Fibroblast of lung (primary cell): ENCODE data around the gene ARHGEF4. TPM values are rescaled to one million over a fixed set of nuclear protein-coding genes. Genes with fewer than 3 reads are reported as not detected.

ENCODE experiments used
- DNase-seq, 2 donors: peaks; one replicate each; pipeline versions ENCODE4 v3.0.0 to v3.0.0-alpha.2; 2010; ENCODE audit warnings: low read depth in 2 of 2
- H2AFZ ChIP-seq: 2 replicates; pipeline ENCODE4 v1.5.1; 2012; ENCODE audit warnings: low read length, control low read depth, inconsistent platforms
- H3K27ac ChIP-seq: 2 replicates; pipeline ENCODE4 v1.5.1; 2011; ENCODE audit warnings: low read length, control low read depth; ENCODE audit not compliant: insufficient read depth
- H3K27me3 ChIP-seq: 2 replicates; pipeline ENCODE4 v1.5.1; 2011; ENCODE audit warnings: mild to moderate bottlenecking, low read length; ENCODE audit not compliant: control insufficient read depth, insufficient read depth
- H3K36me3 ChIP-seq: 2 replicates; pipeline ENCODE4 v1.5.1; 2011; ENCODE audit warnings: low read length; ENCODE audit not compliant: control insufficient read depth, insufficient read depth
- H3K4me1 ChIP-seq: 2 replicates; pipeline ENCODE4 v1.5.1; 2011; ENCODE audit warnings: low read length; ENCODE audit not compliant: control insufficient read depth, insufficient read depth; ENCODE audit errors: extremely low read depth
- H3K4me2 ChIP-seq: 2 replicates; pipeline ENCODE4 v1.5.1; 2011; ENCODE audit warnings: low read length, control low read depth; ENCODE audit not compliant: insufficient read depth; ENCODE audit errors: extremely low read depth
- H3K4me3 ChIP-seq, 4 experiments: fragments of 200-600 bp in 1 of 4; sonication (generic) in 1 of 4; replicated peaks in 1 of 4; 2 replicates each; pipeline ENCODE4 v1.5.1; 2011 to 2016; ENCODE audit warnings: low read length in 4 of 4, low read depth in 3 of 4, mild to moderate bottlenecking in 3 of 4, control low read depth in 2 of 4, inconsistent platforms in 1 of 4, mixed read lengths in 1 of 4; ENCODE audit not compliant: insufficient read depth in 1 of 4; ENCODE audit errors: control extremely low read depth in 1 of 4
- H3K79me2 ChIP-seq: 2 replicates; pipeline ENCODE4 v1.5.1; 2012; ENCODE audit warnings: mild to moderate bottlenecking, low read length, inconsistent platforms; ENCODE audit not compliant: control insufficient read depth, insufficient read depth
- H3K9ac ChIP-seq: 2 replicates; pipeline ENCODE4 v1.5.1; 2011; ENCODE audit warnings: mild to moderate bottlenecking, low read length, control low read depth; ENCODE audit not compliant: insufficient read depth
- H3K9me3 ChIP-seq: 2 replicates; pipeline ENCODE4 v1.5.1; 2012; ENCODE audit warnings: low read depth, low read length; ENCODE audit not compliant: control insufficient read depth, insufficient read depth
- H4K20me1 ChIP-seq: 2 replicates; pipeline ENCODE4 v1.5.1; 2011; ENCODE audit warnings: low read length; ENCODE audit not compliant: control insufficient read depth, insufficient read depth; ENCODE audit errors: extremely low read depth
- CTCF ChIP-seq, 2 donors: IDR thresholded peaks in 1 of 2; conservative IDR thresholded peaks in 1 of 2; 1 replicate in 1 of 2; 2 replicates in 1 of 2; pipeline ENCODE4 v1.5.1; 2011 to 2012; ENCODE audit warnings: low read length in 2 of 2, control low read depth in 1 of 2, inconsistent platforms in 1 of 2, low read depth in 1 of 2, mild to moderate bottlenecking in 1 of 2
- EZH2 ChIP-seq: IDR thresholded peaks from 2 replicates; pipeline ENCODE4 v1.5.1; 2012; ENCODE audit warnings: low read length, control low read depth, mild to moderate bottlenecking; ENCODE audit errors: missing control alignments
- polyA plus RNA-seq, 2 donors: library from polyadenylated mRNA; depleted of rRNA in 1 of 2; stranded (reverse) in 1 of 2; unstranded in 1 of 2; fragments of >200 nt; gene quantifications; 2 replicates each; pipeline ENCODE4 v1.2.1, GENCODE V29; 2011 to 2012; ENCODE audit warnings: missing spikeins in 1 of 2
- total RNA-seq: library from RNA; depleted of rRNA; stranded (reverse); fragments of >200 nt; gene quantifications from 2 replicates; pipeline ENCODE4 v1.2.1, GENCODE V29; 2014

Gene ARHGEF4
- total and polyA plus RNA-seq, 2 donors (not counting 1 experiment from before 2014, with no cell fraction given), result 0.05 to 0.83 TPM

GRCh38 chr2:130896813-130897212 is 60.1 kb downstream of the ARHGEF4 start:
- Histone ChIP-seq H3K9me3 (no peaks in the 10 kb centered on the region), H3K9ac (no peak overlapping the region), H4K20me1 (no peaks in the 10 kb centered on the region), H3K4me3 (no peak overlapping the region), H3K27ac (no peak overlapping the region), H3K27me3 (no peaks in the 10 kb centered on the region), H3K4me2 (no peak overlapping the region), H3K4me1 (no peaks in the 10 kb centered on the region), H3K36me3 (no peaks in the 10 kb centered on the region), H3K79me2 (no peaks in the 10 kb centered on the region), H2AFZ (no peak overlapping the region)
- no peak for DNase-seq
- no peak for TF ChIP-seq CTCF (conservative IDR thresholded peaks at IDR 0.05 in 1 of 2, IDR thresholded peaks at IDR 0.05 in 1 of 2; ENCODE audit: low read depth in 1 of 2, low read length in 2 of 2)
- no peak for TF ChIP-seq EZH2

- H3K27ac ChIP-seq, result no peak overlapping the region
- H3K79me2 ChIP-seq, result no peaks in the 10 kb centered on the region
- no peaks in the 10 kb centered on the region for H3K36me3 ChIP-seq
These were observed 61.8 kb downstream of the ARHGEF4 start for GRCh38 chr2:130898553-130898952.

GRCh38 chr2:130899306-130899705 is 62.6 kb downstream of the ARHGEF4 start:
- H3K9ac ChIP-seq, result no peak overlapping the region
- H3K36me3 ChIP-seq, result no peaks in the 10 kb centered on the region
- no peak overlapping the region for H3K4me2 ChIP-seq
- no peak for DNase-seq
- no peaks in the 10 kb centered on the region for H3K4me1 ChIP-seq
- no peak overlapping the region for H3K4me3 ChIP-seq
- no peak overlapping the region for H3K27ac ChIP-seq
- H3K27me3 ChIP-seq, result no peaks in the 10 kb centered on the region
- TF ChIP-seq CTCF (conservative IDR thresholded peaks at IDR 0.05 in 1 of 2, IDR thresholded peaks at IDR 0.05 in 1 of 2; ENCODE audit: low read depth in 1 of 2, low read length in 2 of 2), result no peak
- no peak for TF ChIP-seq EZH2
- no peaks in the 10 kb centered on the region for H3K9me3 ChIP-seq
- H4K20me1 ChIP-seq, result no peaks in the 10 kb centered on the region
- no peaks in the 10 kb centered on the region for H3K79me2 ChIP-seq
- no peak overlapping the region for H2AFZ ChIP-seq

More at GRCh38 chr2:130898553-130898952, 61.8 kb downstream of the ARHGEF4 start:
- H3K4me1 ChIP-seq, result no peaks in the 10 kb centered on the region
- H3K4me2 ChIP-seq, result no peak overlapping the region
- no peak for DNase-seq
- H2AFZ ChIP-seq, result no peak overlapping the region
- no peak overlapping the region for H3K4me3 ChIP-seq
- no peaks in the 10 kb centered on the region for H3K9me3 ChIP-seq
- H3K27me3 ChIP-seq, result no peaks in the 10 kb centered on the region
- no peak overlapping the region for H3K9ac ChIP-seq
- no peaks in the 10 kb centered on the region for H4K20me1 ChIP-seq
- TF ChIP-seq CTCF (conservative IDR thresholded peaks at IDR 0.05 in 1 of 2, IDR thresholded peaks at IDR 0.05 in 1 of 2; ENCODE audit: low read depth in 1 of 2, low read length in 2 of 2), result no peak
- no peak for TF ChIP-seq EZH2
